GM12878 (cell line): Measurements from ENCODE around the gene RGS14. TPM values are rescaled to one million over a fixed set of nuclear protein-coding genes. Genes with fewer than 3 reads are reported as not detected.
"Not testable (repeated sequence)": the region's sequence is repeated elsewhere in the genome, so short reads cannot be mapped to it uniquely, and the experiment has no call there.

Source experiments
- ATAC-seq: fragments of 200-7000 bp; cut with Tn5 transposase; 3 replicates; pipeline ENCODE4 v1.9.1; 2020; ENCODE audit warnings: mild to moderate bottlenecking, moderate library complexity
- BruUV-seq: library from RNA; stranded (reverse); fragments of 400-500 nt; replicated peaks from 2 replicates; lab custom pipeline; 2021; lab: Mats Ljungman, UMichigan
- CTCF ChIA-PET: fragments of 300-600 bp; sonication (Branson Sonifier 250); formaldehyde crosslinking; extraction: SDS; loops from one replicate; lab custom pipeline; 2021; ENCODE audit warnings: inconsistent platforms; lab: Yijun Ruan, JAX
- POLR2A ChIA-PET: fragments of 350-600 bp; formaldehyde crosslinking; extraction: SDS; loops from one replicate; lab custom pipeline; 2021; ENCODE audit warnings: inconsistent platforms; lab: Charles Lee
- RAD21 ChIA-PET: fragments of 300-600 bp; sonication (Branson Sonifier 250); formaldehyde crosslinking; loops from one replicate; lab custom pipeline; 2023; ENCODE audit warnings: antibody characterized with exemption; ENCODE audit not compliant: unreplicated experiment; lab: Charles Lee
- SMC1A ChIA-PET: fragments of 300-600 bp; sonication (Branson Sonifier 250); formaldehyde crosslinking; loops from one replicate; lab custom pipeline; 2023; ENCODE audit not compliant: unreplicated experiment, uncharacterized antibody; lab: Charles Lee
- DNase-seq: peaks from one replicate; pipeline ENCODE4 v3.0.0-alpha.2; 2011; ENCODE audit warnings: low read depth, low spot score
- FAIRE-seq: peaks from 3 replicates; lab custom pipeline; 2011; peaks lifted over from hg19 to GRCh38; lab: Jason Lieb, UNC
- H2AFZ ChIP-seq: 2 replicates; pipeline ENCODE4 v1.6.0; 2011; ENCODE audit warnings: low read depth, low read length, control low read depth; ENCODE audit not compliant: control insufficient read depth
- H3K27ac ChIP-seq: 2 replicates; pipeline ENCODE4 v1.5.1; 2011; ENCODE audit warnings: control low read depth; ENCODE audit not compliant: control insufficient read depth, insufficient read depth
- H3K27me3 ChIP-seq, 2 experiments: replicated peaks in 1 of 2; 2 replicates each; pipeline versions ENCODE4 v1.6.0 to v1.6.1; 2011; ENCODE audit warnings: low read length in 1 of 2; ENCODE audit not compliant: control insufficient read depth in 2 of 2, insufficient read depth in 2 of 2
- H3K36me3 ChIP-seq, 2 experiments: 2 replicates each; pipeline ENCODE4 v1.5.1; 2011; ENCODE audit warnings: low read length in 1 of 2; ENCODE audit not compliant: control insufficient read depth in 2 of 2, insufficient read depth in 2 of 2
- H3K4me1 ChIP-seq: 2 replicates; pipeline ENCODE4 v1.6.1; 2011; ENCODE audit warnings: mild to moderate bottlenecking, low read length, moderate library complexity, mixed read lengths; ENCODE audit not compliant: control insufficient read depth, insufficient read depth
- H3K4me2 ChIP-seq: 2 replicates; pipeline ENCODE4 v1.6.0; 2011; ENCODE audit warnings: control low read depth; ENCODE audit not compliant: control insufficient read depth, insufficient read depth
- H3K4me3 ChIP-seq: fragments of 200-600 bp; sonication (generic); 2 replicates; pipeline ENCODE4 v1.5.1; 2016
- H3K79me2 ChIP-seq: 2 replicates; pipeline ENCODE4 v1.6.0; 2011; ENCODE audit warnings: low read length; ENCODE audit not compliant: control insufficient read depth, insufficient read depth
- H3K9ac ChIP-seq: 2 replicates; pipeline ENCODE4 v1.8.0; 2011; ENCODE audit warnings: low read length, control low read depth, mixed read lengths; ENCODE audit not compliant: control insufficient read depth, insufficient read depth
- H3K9me3 ChIP-seq: replicated peaks from 3 replicates; pipeline ENCODE4 v1.5.1; 2011; ENCODE audit warnings: mild to moderate bottlenecking, low read length; ENCODE audit not compliant: control insufficient read depth, insufficient read depth
- H4K20me1 ChIP-seq: 2 replicates; pipeline ENCODE4 v1.6.0; 2011; ENCODE audit not compliant: control insufficient read depth, insufficient read depth
- CBFB ChIP-seq: IDR thresholded peaks from 2 replicates; pipeline ENCODE4 v1.6.1; 2016; ENCODE audit warnings: antibody characterized with exemption, low read depth
- NFIC ChIP-seq: IDR thresholded peaks from 2 replicates; pipeline ENCODE4 v1.6.1; 2012; ENCODE audit warnings: low read depth, mild to moderate bottlenecking, inconsistent platforms, low read length, moderate library complexity
- RBBP5 ChIP-seq: fragments of 200-600 bp; sonication (generic); conservative IDR thresholded peaks from 2 replicates; pipeline ENCODE4 v1.6.1; 2016
- RELB ChIP-seq: fragments of 450-650 bp; IDR thresholded peaks from 2 replicates; pipeline ENCODE4 v1.6.1; 2017; ENCODE audit warnings: low read depth, mild to moderate bottlenecking, moderate library complexity
- SMAD1 ChIP-seq: fragments of 450-650 bp; IDR thresholded peaks from 2 replicates; pipeline ENCODE4 v1.6.1; 2018; ENCODE audit warnings: mild to moderate bottlenecking, low read depth; ENCODE audit not compliant: partially characterized antibody
- TCF3 ChIP-seq: IDR thresholded peaks from 2 replicates; pipeline ENCODE4 v1.6.1; 2012; ENCODE audit warnings: low read depth, mild to moderate bottlenecking, low read length, borderline replicate concordance; ENCODE audit not compliant: insufficient read depth
- YBX1 ChIP-seq: fragments of 450-650 bp; IDR thresholded peaks from 2 replicates; pipeline ENCODE4 v1.6.1; 2016; ENCODE audit warnings: antibody characterized with exemption
- WGBS: methylation state at CpG from one replicate; pipeline ENCODE4 v1.1.6; 2016; ENCODE audit warnings: low lambda C conversion rate; ENCODE audit not compliant: insufficient replicate concordance, insufficient coverage; ENCODE audit errors: missing lambda C conversion rate; 5-methylcytosine and 5-hydroxymethylcytosine counted together
- in situ Hi-C: fragments of 300-500 bp; cut with MboI; formaldehyde crosslinking; loops from 9 replicates; pipeline ENCODE4 v1.14.3; 2018; ENCODE audit warnings: mixed read lengths
- intact Hi-C: fragments of 100-400 bp; cut with micrococcal nuclease; formaldehyde crosslinking; loops from one replicate; pipeline ENCODE4 v1.14.2; 2022; ENCODE audit not compliant: unreplicated experiment
- polyA plus RNA-seq, 11 experiments: library from polyadenylated mRNA; depleted of rRNA in 4 of 11; unstranded in 6 of 11; stranded (reverse) in 5 of 11; fragments of >200 nt; fragmentation: Nextera tagmentation in 4 of 11; fragmentation: Illumina TruSeq in 1 of 11; extraction: Ambion mirVana in 4 of 11; extraction: Trizol in 1 of 11; gene quantifications; 1 replicate in 1 of 11; 2 replicates in 10 of 11; pipeline versions ENCODE4 v1.2.1 to v1.2.3, GENCODE V29; 2011 to 2016; ENCODE audit warnings: inconsistent platforms in 2 of 11, missing spikeins in 2 of 11, low read depth in 1 of 11
- total RNA-seq, 4 experiments: library from RNA; depleted of rRNA in 3 of 4; stranded (reverse); fragments of >200 nt in 3 of 4; fragmentation: Illumina TruSeq in 1 of 4; extraction: Trizol in 1 of 4; gene quantifications; 2 replicates each; pipeline versions ENCODE4 v1.2.1 to v1.2.3, GENCODE V29; 2013 to 2021
- TF ChIP-seq, protein P1 (sequence below): fragments of 450-650 bp; formaldehyde crosslinking; IDR thresholded peaks from 2 replicates; pipeline ENCODE4 v1.4.0; 2020; ENCODE audit warnings: mild to moderate bottlenecking, moderate library complexity

Gene RGS14
- total and polyA plus RNA-seq, 10 of the 15 experiments (the other 5 are each of a cell fraction or from before 2014, with no cell fraction given) = 0.19 to 88.7 (median 54.8) TPM

- TF ChIP-seq NFIC = no peak
- no peak for TF ChIP-seq TCF3
- TF ChIP-seq SMAD1 = no peak
- TF ChIP-seq YBX1 = no peak
Measured at GRCh38 chr5:177414481-177414880, 56.8 kb downstream of the RGS14 start (continued).

GRCh38 chr5:177417081-177417480 lies 59.4 kb downstream of the RGS14 start:
- H3K9ac ChIP-seq, H3K27me3 ChIP-seq, in situ Hi-C loops, H3K9me3 ChIP-seq, H3K27ac ChIP-seq, BruUV-seq, H3K4me2 ChIP-seq, H3K79me2 ChIP-seq, H3K36me3 ChIP-seq, H2AFZ ChIP-seq, H3K4me3 ChIP-seq, intact Hi-C loops, DNase-seq, H4K20me1 ChIP-seq, FAIRE-seq, ATAC-seq: not testable (repeated sequence)
- CTCF ChIA-PET = interaction anchor here (0.7 to 6.3 kb wide), 4 partner anchors 13 to 103 kb away, joined by 3 to 38 read pairs (median 4); no protein-coding TSS in a partner anchor
- POLR2A ChIA-PET = interaction anchor here (1.2 to 7.0 kb wide), 4 partner anchors 8 to 17 kb away, joined by 3 to 107 read pairs (median 4); partner anchors contain the start of genes F12 and GRK6
- RAD21 ChIA-PET = interaction anchor here (0.9 kb wide), 1 partner anchor 15 kb away, joined by 3 read pairs; no protein-coding TSS in a partner anchor
- peaks cover 16% of the 10 kb centered on the region for H3K4me1 ChIP-seq
- whole genome bisulfite sequencing = 55% methylated on average over 6 of the region's 6 CpGs
- SMC1A ChIA-PET = interaction anchor here (1.0 to 1.1 kb wide), 2 partner anchors 11 to 12 kb away, joined by 3 read pairs; no protein-coding TSS in a partner anchor

DNA sequence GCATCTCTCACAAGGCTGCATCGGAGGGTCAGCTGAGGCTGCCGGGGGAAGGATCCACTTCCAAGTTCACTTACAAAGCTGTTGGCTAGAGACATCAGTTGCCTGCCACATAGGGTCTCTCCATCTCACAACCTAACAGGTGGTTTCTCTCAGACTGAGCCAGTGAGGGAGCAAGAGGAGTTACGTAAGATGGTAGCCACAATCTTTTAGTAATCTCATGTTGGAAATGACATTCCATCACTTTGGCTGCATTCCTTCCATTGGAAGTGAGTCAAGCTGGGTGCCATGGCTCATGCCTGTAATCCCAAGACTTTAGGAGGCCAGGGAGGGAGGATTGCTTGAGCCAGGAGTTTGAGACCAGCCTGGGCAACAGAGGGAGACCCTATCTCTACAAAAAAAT lies 61.3 kb downstream of the RGS14 start:
- H3K9me3 ChIP-seq = no peaks in the 10 kb centered on the region
- no TSS peak for BruUV-seq
- H3K9ac ChIP-seq = no peak overlapping the region
- no peaks in the 10 kb centered on the region for H4K20me1 ChIP-seq
- ATAC-seq = no peak
- no peaks in the 10 kb centered on the region for H3K36me3 ChIP-seq
- no peaks in the 10 kb centered on the region for H3K4me1 ChIP-seq
- H3K4me3 ChIP-seq = no peak overlapping the region
- H3K79me2 ChIP-seq = no peaks in the 10 kb centered on the region
- intact Hi-C loops = no loop called here
- no peak overlapping the region for H2AFZ ChIP-seq
- 98% methylated on average over 3 of the region's 3 CpGs for WGBS
- RAD21 ChIA-PET = no interaction called here
- in situ Hi-C loops = no loop called here
- H3K4me2 ChIP-seq = no peak overlapping the region
- no peak for FAIRE-seq
- DNase-seq = no peak
- CTCF ChIA-PET = interaction anchor here (1.1 kb wide), 1 partner anchor 14 kb away, joined by 4 read pairs; no protein-coding TSS in a partner anchor
- no peak overlapping the region for H3K27ac ChIP-seq
- H3K27me3 ChIP-seq = no peaks in the 10 kb centered on the region
- POLR2A ChIA-PET = no interaction called here
- SMC1A ChIA-PET = interaction anchor here (1.2 to 1.5 kb wide), 2 partner anchors 10 to 15 kb away, joined by 3 to 4 read pairs; no protein-coding TSS in a partner anchor
- TF ChIP-seq, protein P1, sequence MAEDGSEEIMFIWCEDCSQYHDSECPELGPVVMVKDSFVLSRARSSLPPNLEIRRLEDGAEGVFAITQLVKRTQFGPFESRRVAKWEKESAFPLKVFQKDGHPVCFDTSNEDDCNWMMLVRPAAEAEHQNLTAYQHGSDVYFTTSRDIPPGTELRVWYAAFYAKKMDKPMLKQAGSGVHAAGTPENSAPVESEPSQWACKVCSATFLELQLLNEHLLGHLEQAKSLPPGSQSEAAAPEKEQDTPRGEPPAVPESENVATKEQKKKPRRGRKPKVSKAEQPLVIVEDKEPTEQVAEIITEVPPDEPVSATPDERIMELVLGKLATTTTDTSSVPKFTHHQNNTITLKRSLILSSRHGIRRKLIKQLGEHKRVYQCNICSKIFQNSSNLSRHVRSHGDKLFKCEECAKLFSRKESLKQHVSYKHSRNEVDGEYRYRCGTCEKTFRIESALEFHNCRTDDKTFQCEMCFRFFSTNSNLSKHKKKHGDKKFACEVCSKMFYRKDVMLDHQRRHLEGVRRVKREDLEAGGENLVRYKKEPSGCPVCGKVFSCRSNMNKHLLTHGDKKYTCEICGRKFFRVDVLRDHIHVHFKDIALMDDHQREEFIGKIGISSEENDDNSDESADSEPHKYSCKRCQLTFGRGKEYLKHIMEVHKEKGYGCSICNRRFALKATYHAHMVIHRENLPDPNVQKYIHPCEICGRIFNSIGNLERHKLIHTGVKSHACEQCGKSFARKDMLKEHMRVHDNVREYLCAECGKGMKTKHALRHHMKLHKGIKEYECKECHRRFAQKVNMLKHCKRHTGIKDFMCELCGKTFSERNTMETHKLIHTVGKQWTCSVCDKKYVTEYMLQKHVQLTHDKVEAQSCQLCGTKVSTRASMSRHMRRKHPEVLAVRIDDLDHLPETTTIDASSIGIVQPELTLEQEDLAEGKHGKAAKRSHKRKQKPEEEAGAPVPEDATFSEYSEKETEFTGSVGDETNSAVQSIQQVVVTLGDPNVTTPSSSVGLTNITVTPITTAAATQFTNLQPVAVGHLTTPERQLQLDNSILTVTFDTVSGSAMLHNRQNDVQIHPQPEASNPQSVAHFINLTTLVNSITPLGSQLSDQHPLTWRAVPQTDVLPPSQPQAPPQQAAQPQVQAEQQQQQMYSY = no peak
- TF ChIP-seq RELB (no peak), CBFB (no peak), RBBP5 (no peak)
